Left cardiac atrium (tissue), 4 donors: Measurements from ENCODE around the gene CEACAM21. TPM values are rescaled to one million over a fixed set of nuclear protein-coding genes. Genes with fewer than 3 reads are reported as not detected.

Experiments used
- ATAC-seq, 2 donors: fragments of 200-7000 bp; cut with Tn5 transposase; one replicate each; pipeline ENCODE4 v1.9.1; 2020; ENCODE audit warnings: mild to moderate bottlenecking in 2 of 2, moderate library complexity in 2 of 2
- DNase-seq: peaks from one replicate; pipeline ENCODE4 v3.0.0-alpha.2; 2020
- intact Hi-C, 2 donors: fragments of 100-400 bp; cut with DNase I; formaldehyde crosslinking; loops; one replicate each; pipeline versions ENCODE4 v1.14.1 to v1.15.1; 2022 to 2023
- total RNA-seq, 2 donors: library from RNA; stranded (reverse); fragmentation: NEBNext Ultra II Directional; extraction: Animal tissue kit (Norgen Biotek cat#: 25700); gene quantifications; one replicate each; pipeline ENCODE4 v1.2.1, GENCODE V29; 2021
- donor health status: DM: no; HTN: yes; CAD: no.
- donor health status: DM: no; HTN: yes; CAD: no; lungs with severe emphysema.
- donor health status: DM: yes; HTN: yes; CAD: no.
- donor health status: Dilated cardiomyopathy.

CEACAM21 gene
- total RNA-seq, 2 donors from 2014 or later: 0.89 to 1.2 TPM

- no peak for DNase-seq
- ATAC-seq: no peak
- intact Hi-C loops: no loop called here
Observed at GRCh38 chr19:41606215-41606837, 30.4 kb downstream of the CEACAM21 start.

- ATAC-seq (no peak), DNase-seq (no peak)
- intact Hi-C loops: no loop called here
Observed at GRCh38 chr19:41607668-41608067, 31.7 kb downstream of the CEACAM21 start.

- DNase-seq (no peak), ATAC-seq (no peak)
- intact Hi-C loops: no loop called here
Observed at GRCh38 chr19:41610789-41611188, 34.8 kb downstream of the CEACAM21 start.

GRCh38 chr19:41612483-41612882 lies 36.5 kb downstream of the CEACAM21 start:
- intact Hi-C loops: no loop called here
- DNase-seq (no peak), ATAC-seq (no peak)

GRCh38 chr19:41615207-41615606 lies 39.2 kb downstream of the CEACAM21 start:
- ATAC-seq: no peak
- intact Hi-C loops: no loop called here

GRCh38 chr19:41616792-41617621 lies 41.0 kb downstream of the CEACAM21 start:
- ATAC-seq: no peak
- no peak for DNase-seq
- intact Hi-C loops: no loop called here

More at GRCh38 chr19:41615207-41615606, 39.2 kb downstream of the CEACAM21 start:
- no peak for DNase-seq

DNA sequence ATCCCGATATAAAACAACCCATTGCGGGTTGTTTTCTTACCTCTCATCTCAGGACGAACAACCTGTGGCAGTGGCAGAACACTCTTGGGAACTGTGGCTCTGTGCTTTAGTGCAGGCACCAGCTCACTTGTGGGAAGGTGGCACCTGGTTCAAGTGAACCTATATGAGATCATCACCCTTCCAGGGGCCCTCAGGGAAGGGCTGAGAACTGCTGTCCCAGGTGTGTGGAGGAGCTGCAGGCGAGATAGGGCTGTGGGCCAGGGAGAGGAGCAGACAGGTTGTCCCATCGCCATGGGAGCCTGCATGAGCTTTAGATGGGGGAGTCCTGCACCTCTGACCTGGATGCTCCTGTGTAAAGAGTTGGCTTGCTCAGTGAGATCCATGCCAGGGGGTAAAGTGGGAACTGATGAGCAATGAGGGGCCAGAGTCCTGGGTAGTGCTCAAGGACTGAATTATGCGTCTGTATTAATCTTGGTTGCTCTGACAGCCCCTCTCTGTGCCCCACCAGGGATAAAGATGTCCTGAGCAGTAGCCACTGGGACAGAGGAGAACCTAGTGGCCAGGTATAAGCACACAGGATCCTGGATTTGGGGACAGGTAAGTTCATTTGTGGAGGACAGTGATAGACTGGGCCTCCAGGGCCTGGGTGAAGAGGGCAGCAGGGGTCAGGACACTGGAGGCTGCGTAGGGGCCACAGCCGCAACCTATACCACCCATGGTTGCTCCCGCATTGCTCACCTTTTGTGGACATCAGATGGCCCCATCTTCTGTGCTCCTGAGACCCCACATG lies 42.2 kb downstream of the CEACAM21 start:
- intact Hi-C loops: no loop called here
- DNase-seq (no peak), ATAC-seq (no peak)

- intact Hi-C loops: no loop called here
- no peak for ATAC-seq
- no peak for DNase-seq
Observed at GRCh38 chr19:41619018-41619556, 43.1 kb downstream of the CEACAM21 start.

DNA sequence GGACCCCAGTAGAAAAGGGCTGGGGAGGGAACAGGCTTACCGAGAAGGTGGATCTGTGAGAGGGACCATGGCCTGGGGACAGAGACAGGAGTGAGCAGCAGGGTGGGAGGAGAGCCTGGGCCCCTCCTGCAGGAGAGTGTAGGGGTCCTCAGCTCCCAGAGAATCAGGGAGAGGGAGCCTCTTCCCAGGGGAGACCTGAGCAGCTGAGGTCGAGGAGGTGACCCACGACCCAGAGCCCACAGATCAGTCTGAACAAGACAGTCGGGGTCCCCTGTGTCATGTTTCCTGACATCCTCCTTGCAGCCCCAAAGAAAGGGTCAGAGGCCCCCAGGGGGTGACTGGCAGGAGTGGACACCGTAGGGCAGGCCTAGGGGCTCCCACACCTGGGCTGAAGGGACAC lies 44.2 kb downstream of the CEACAM21 start:
- ATAC-seq: no peak
- no peak for DNase-seq
- intact Hi-C loops: no loop called here

- no peak for ATAC-seq
- DNase-seq: no peak
- intact Hi-C loops: no loop called here
Observed at GRCh38 chr19:41621226-41621625, 45.3 kb downstream of the CEACAM21 start.

DNA sequence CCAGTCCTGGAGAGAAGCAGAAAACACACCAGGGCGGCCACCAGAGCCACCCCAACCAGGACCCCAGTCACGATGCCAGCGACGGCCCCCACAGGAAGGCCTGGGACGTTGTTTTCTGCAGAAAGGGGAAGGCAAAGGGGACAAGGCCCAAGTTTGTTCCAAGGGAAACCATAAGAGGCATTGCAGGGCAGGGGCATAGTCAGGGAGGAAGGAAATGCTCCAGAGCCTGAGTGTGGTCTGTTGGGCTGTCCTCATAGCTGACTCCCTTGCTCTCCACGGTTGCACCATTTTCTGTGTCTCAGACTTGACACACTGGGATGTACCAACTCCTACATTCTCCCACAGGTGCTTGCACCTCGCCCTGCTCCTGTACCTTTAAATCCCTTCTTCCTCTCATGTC lies 45.7 kb downstream of the CEACAM21 start:
- DNase-seq (no peak), ATAC-seq (peak in 1 of 2 donors; percentile 43)
- intact Hi-C loops: no loop called here

DNA sequence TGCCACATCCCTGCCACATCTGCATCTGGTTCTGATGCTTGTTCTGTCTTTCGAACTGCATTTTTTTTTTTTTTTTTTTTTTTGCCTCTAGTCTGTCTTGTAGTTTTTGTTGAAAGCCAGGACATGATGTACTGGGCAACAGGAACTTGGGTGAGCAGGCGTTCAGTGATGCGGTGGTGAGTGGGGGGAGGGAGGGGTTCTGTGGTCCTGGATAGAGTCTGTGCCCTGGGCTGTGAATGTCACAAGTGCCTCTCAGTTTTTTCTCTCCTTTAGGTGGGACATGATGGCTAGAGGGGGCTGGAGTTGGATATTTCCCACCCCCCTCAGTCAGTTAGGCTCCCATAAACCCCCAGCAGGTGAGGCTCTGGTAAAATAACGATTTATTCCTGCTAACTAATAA lies 47.4 kb downstream of the CEACAM21 start:
- no peak for DNase-seq
- intact Hi-C loops: no loop called here
- no peak for ATAC-seq

- no peak for ATAC-seq
- intact Hi-C loops: no loop called here
- DNase-seq: no peak
Observed at GRCh38 chr19:41624515-41624914, 48.5 kb downstream of the CEACAM21 start.

DNA sequence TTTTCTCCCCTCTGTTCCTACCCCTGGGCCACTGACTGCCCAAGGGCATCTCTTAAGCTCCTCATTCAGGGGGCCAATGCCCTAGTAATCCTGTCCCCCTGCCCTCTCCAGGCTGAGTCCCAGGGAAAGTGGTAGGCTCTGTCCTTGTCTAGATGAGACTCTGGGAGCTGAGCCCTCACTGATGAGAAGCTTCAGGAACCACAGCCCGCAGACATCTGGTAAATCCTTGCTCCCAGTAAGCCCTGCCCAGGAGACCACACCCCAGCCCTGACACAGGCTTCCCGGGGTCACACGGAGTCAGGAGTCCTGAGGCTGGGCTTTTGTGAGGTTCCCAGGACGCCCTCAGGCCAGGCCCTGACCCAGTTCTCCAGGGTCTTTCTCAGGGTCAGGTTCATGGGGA lies 49.0 kb downstream of the CEACAM21 start:
- intact Hi-C loops: no loop called here
- DNase-seq (no peak), ATAC-seq (no peak)

GRCh38 chr19:41626278-41626677 lies 50.3 kb downstream of the CEACAM21 start:
- no peak for DNase-seq
- intact Hi-C loops: no loop called here
- no peak for ATAC-seq

- DNase-seq (no peak), ATAC-seq (peak; percentile 38 to 75)
- intact Hi-C loops: no loop called here
Observed at GRCh38 chr19:41626877-41627276, 50.9 kb downstream of the CEACAM21 start, which contains the start of gene CEACAM4. Gene CEACAM4, minus strand, starts transcription at chr19:41627074. Its CDS starts 111 bp downstream, at chr19:41626963.

GRCh38 chr19:41627966-41628675 lies 52.2 kb downstream of the CEACAM21 start:
- ATAC-seq (no peak), DNase-seq (no peak)
- intact Hi-C loops: no loop called here
